RWPE1 (cell line): Measurements from ENCODE around the gene RBM15.

Experiments used
- CTCF ChIA-PET: fragments of 350-600 bp; sonication (Branson Sonifier 250); formaldehyde crosslinking; extraction: SDS; loops from one replicate; lab custom pipeline; 2021; lab: Yijun Ruan, JAX
- POLR2A ChIA-PET: fragments of 400-600 bp; formaldehyde crosslinking; extraction: SDS; loops from one replicate; lab custom pipeline; 2020; ENCODE audit warnings: antibody characterized with exemption; ENCODE audit not compliant: low non-redundant PET; lab: Yijun Ruan, JAX
- DNase-seq: peaks from one replicate; pipeline ENCODE4 v3.0.0; 2012; ENCODE audit warnings: low spot score
- H3K27ac ChIP-seq: fragments of 450-650 bp; 2 replicates; pipeline ENCODE4 v1.5.1; 2017
- CTCF ChIP-seq: fragments of 450-650 bp; conservative IDR thresholded peaks from 2 replicates; pipeline ENCODE4 v1.5.1; 2017; ENCODE audit warnings: low read depth, mild to moderate bottlenecking

The RBM15 gene

DNA sequence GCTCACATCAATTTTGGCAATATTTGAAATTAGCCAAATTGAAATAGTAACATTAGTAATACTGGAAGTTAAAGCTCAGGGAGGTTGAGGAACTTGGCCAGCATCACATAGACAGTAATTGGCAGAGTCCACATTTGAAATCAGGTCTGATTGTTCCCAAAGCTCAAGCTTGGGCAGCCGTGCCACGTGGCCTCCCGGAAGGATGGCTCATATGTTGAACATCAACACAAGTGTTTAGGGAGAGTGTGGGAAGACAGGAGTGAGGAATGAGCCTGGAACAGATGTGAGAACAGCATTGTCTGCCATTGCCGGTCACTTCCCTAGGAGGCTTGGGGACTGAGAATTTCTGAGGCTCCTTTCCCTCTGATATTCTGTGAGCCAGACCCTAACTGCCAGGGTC is 40.2 kb upstream of the RBM15 start:
- ChIA-PET CTCF (interaction anchor here (0.6 to 1.0 kb wide), 3 partner anchors 14 to 135 kb away, joined by 3 to 5 read pairs (median 4); no protein-coding TSS in a partner anchor), POLR2A (no interaction called here)
- TF ChIP-seq CTCF: no peak
- DNase-seq: no peak
- H3K27ac ChIP-seq: no peak overlapping the region

GRCh38 chr1:110300412-110301085 is 38.6 kb upstream of the RBM15 start:
- ChIA-PET CTCF (interaction anchor here (0.8 kb wide), 1 partner anchor 85 kb away, joined by 5 read pairs; no protein-coding TSS in a partner anchor), POLR2A (no interaction called here)
- TF ChIP-seq CTCF: no peak
- no peak overlapping the region for H3K27ac ChIP-seq
- no peak for DNase-seq

GRCh38 chr1:110302836-110303235 is 36.3 kb upstream of the RBM15 start:
- CTCF ChIA-PET: interaction anchor here (0.6 kb wide), 2 partner anchors 10 to 210 kb away, joined by 3 read pairs; no protein-coding TSS in a partner anchor
- POLR2A ChIA-PET: no interaction called here
- no peak for TF ChIP-seq CTCF
- DNase-seq: no peak
- H3K27ac ChIP-seq: no peak overlapping the region

DNA sequence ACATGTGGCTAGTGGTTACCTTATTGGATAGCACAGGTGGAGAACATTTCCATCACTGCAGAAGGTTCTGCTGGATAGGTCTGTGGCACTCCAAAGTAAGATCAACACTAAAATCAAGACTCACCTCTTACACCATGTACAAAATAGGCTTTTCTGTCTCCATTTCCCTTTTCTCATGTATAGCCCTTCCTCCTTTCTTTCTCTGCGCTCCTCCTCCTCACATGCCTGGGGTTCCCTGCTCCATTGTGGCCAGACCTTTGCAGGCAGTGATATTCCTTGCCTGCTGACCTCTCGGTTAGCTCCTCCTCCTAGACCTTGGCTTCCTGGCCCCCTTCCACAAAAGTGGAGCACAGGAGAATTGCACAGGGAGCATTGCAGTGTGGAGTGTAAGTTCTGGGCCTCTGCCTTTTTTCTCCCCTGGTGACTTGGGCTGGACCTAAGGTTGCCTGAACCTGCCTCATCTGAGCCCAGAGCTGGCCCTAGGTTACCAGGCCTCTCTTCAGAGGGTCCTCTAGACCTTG is 33.2 kb upstream of the RBM15 start:
- ChIA-PET POLR2A (no interaction called here), CTCF (interaction anchor here (0.8 to 1.0 kb wide), 2 partner anchors 98 to 109 kb away, joined by 6 read pairs; no protein-coding TSS in a partner anchor)
- DNase-seq: no peak
- no peak overlapping the region for H3K27ac ChIP-seq
- no peak for TF ChIP-seq CTCF

- ChIA-PET POLR2A (no interaction called here), CTCF (interaction anchor here (0.5 to 7.9 kb wide), 2 partner anchors 101 to 102 kb away, joined by 5 to 265 read pairs; partner anchors contain the start of gene KCNC4)
- no peak for DNase-seq
- no peak overlapping the region for H3K27ac ChIP-seq
- no peak for TF ChIP-seq CTCF
Observed at GRCh38 chr1:110307239-110307974, 31.8 kb upstream of the RBM15 start.

DNA sequence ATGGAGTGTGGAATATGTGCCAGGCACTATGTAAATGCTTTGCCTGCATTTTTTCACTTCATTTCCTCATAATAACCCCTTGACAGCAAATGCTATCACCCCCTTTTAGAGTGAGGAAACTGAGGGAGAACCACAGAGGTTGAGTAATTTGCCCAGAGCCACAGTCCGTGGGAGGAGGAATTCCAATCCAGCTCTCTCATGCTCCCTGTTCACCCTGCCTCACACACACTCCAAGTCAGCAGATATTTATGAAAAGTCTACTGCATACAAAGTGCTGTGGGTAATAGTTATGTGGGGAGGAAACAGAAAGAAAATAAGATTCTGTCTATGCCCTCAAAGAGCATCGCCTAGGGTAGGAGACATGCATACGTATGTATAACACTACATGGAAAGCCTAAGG is 30.9 kb upstream of the RBM15 start:
- no peak overlapping the region for H3K27ac ChIP-seq
- TF ChIP-seq CTCF: no peak
- DNase-seq: no peak
- CTCF ChIA-PET: interaction anchor here (7.9 kb wide), 1 partner anchor 102 kb away, joined by 265 read pairs; the partner anchor contains the start of gene KCNC4
- POLR2A ChIA-PET: no interaction called here
